D721Med (cell line): ENCODE results near the gene FAM187B.

Source experiments
- DNase-seq: peaks from one replicate; pipeline ENCODE4 v3.0.0; 2011; ENCODE audit warnings: low spot score; ENCODE audit not compliant: insufficient read length
- FAIRE-seq: peaks from 2 replicates; lab custom pipeline; 2011; peaks lifted over from hg19 to GRCh38; lab: Jason Lieb, UNC
- CTCF ChIP-seq: IDR thresholded peaks from 2 replicates; pipeline ENCODE4 v1.5.1; 2012; ENCODE audit warnings: mild to moderate bottlenecking, control low read depth; ENCODE audit not compliant: insufficient read depth; ENCODE audit errors: missing control alignments

Gene FAM187B

GRCh38 chr19:35177377-35178274, 50.9 kb downstream of the FAM187B start:
- FAIRE-seq = no peak
- no peak for TF ChIP-seq CTCF
- no peak for DNase-seq

GRCh38 chr19:35176181-35176570, 52.4 kb downstream of the FAM187B start:
- DNase-seq (no peak), FAIRE-seq (no peak)
- no peak for TF ChIP-seq CTCF
